Activated naive CD4-positive, alpha-beta T cell (primary cell): ENCODE data around the gene UGT1A9.

Experiments used
- DNase-seq, 4 experiments: peaks; one replicate each; lab custom pipeline; 2025; lab: John Stamatoyannopoulos, UW

The UGT1A9 gene

DNA sequence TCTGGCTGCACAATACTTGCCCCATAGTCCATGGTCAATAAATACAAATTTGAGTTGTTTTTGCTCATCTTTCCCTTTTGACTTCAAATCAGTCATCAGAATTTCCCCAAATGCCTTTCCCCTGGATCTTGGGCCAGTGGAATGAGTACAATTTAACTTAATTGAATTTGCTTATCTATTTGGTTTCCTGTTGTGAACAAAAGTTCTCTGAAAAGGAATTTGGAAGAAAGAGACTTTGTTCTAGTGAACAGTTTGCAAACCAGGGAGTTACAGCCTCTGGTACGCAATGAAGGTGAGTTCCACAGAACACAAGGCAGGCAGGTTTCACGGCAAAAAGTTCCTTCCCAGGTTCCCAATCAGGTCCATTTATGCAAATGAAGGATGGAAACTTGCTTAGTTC is 87.2 kb downstream of the UGT1A9 start:
- DNase-seq: no peak

DNA sequence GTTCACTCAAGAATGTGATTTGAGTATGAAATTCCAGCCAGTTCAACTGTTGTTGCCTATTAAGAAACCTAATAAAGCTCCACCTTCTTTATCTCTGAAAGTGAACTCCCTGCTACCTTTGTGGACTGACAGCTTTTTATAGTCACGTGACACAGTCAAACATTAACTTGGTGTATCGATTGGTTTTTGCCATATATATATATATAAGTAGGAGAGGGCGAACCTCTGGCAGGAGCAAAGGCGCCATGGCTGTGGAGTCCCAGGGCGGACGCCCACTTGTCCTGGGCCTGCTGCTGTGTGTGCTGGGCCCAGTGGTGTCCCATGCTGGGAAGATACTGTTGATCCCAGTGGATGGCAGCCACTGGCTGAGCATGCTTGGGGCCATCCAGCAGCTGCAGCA is 88.3 kb downstream of the UGT1A9 start, which contains the start of gene UGT1A1:
Gene UGT1A1, plus strand, starts transcription at position 228 of the 400 bp plus-strand sequence. Its CDS starts 18 bp downstream, at position 246.
- DNase-seq: no peak

DNA sequence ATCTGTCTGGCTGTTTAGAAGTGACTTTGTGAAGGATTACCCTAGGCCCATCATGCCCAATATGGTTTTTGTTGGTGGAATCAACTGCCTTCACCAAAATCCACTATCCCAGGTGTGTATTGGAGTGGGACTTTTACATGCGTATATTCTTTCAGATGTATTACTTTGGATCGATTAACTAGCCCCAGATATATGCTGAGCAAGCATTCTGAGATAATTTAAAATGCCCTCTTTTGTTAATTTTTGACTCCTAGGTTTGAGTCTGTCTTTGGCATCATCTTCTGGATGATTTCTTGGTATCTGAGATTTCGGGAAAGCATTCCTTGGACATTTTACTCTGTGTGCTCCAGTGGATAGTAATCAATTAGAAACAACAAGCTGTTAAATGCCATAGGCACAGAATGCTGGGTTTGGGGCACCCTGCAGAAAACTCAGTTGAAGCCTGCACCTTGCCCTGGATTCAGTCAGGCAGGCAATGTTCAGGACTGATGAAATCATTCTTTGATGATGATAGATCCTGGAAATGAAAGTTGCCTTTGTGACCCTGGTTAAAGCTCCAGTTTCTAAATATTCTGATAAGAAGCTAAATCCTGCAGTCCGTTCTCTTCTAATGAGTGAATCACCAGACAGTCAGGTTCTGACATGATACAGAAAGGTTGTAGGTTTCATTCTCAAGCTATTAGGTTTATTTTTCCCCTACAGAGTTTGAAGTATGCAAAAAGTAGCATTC is 89.5 kb downstream of the UGT1A9 start:
- DNase-seq: no peak

DNA sequence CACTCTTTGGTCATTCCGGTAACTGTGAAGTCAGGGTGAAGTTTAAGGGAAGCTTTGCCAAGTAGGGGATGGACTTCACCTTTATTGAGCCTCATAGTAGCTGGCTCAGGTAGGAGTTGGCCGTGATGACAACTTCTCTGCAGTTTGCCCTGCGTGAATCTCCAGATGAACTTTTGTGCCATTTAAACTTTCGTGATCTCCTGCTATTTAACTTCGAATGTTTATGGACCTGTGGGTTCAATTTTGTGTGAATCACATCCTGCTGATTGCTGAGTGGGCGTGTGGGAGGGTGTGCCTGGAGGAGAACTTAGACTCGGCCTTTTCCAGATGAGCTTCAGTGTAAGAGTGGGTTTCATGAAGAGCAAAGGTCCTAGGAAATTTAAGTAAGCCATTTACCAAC is 92.6 kb downstream of the UGT1A9 start:
- DNase-seq: no peak

DNA sequence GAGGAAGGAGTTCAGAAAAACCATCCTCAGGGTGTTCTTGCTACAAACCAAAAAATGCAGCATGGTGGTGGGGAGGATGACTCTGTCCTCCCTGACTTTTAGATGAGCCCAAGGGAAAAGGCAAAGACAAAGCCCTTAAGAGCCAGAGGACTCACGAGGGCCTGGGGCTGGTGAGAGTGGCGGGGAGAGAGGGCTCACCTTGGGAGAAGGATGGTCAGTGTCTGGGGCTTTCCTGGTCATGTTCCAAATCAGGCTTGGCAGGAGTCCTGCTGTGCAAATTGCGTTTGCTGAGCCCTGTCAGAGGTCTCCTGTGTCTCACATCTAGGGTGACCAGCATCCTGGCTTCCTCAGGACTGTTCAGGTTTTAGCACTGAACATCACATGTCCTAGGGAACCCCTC is 93.1 kb downstream of the UGT1A9 start:
- DNase-seq: no peak

DNA sequence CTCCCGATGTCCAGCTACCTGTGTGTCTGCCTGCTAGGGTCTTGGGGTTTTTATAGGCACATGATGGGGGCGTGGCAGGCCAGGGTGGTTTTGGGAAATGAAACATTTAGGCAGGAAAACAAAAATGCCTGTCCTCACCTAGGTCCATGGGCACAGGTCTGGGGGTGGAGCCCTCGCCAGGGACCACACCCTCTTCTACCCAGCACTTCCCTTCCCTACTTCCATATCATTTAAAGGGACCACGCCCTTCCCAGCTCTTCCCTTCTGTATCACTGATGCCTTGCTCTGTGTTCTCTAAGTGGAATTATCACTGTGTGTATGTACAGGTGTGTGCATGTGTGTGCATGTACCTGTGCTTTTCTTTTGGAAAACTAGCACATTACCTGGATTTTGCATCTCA is 94.7 kb downstream of the UGT1A9 start:
- DNase-seq: no peak

DNA sequence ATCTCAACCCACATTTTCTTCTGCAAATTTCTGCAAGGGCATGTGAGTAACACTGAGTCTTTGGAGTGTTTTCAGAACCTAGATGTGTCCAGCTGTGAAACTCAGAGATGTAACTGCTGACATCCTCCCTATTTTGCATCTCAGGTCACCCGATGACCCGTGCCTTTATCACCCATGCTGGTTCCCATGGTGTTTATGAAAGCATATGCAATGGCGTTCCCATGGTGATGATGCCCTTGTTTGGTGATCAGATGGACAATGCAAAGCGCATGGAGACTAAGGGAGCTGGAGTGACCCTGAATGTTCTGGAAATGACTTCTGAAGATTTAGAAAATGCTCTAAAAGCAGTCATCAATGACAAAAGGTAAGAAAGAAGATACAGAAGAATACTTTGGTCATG is 96.4 kb downstream of the UGT1A9 start:
- DNase-seq: no peak

DNA sequence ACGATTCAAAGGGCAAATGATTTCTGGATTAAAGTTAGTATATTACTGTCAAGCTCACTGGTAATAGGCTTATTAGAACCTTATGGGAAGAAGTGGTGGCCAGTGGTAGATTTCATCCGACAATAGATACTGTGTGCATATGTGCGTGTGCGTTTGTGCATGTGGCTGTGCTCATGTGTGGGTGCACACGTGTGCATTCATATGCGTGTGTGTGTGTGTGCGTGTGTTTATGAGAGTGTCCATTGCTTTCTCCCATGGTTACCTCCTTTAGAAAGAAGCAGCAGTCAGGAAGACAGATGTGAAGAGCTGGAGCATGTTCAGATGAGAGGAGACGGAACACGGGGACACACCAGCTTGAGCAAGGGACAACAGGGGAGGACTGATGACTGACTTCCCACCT is 97.6 kb downstream of the UGT1A9 start:
- DNase-seq: no peak

DNA sequence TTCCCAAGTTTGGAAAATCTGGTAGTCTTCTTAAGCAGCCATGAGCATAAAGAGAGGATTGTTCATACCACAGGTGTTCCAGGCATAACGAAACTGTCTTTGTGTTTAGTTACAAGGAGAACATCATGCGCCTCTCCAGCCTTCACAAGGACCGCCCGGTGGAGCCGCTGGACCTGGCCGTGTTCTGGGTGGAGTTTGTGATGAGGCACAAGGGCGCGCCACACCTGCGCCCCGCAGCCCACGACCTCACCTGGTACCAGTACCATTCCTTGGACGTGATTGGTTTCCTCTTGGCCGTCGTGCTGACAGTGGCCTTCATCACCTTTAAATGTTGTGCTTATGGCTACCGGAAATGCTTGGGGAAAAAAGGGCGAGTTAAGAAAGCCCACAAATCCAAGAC is 100.5 kb downstream of the UGT1A9 start:
- no peak for DNase-seq

DNA sequence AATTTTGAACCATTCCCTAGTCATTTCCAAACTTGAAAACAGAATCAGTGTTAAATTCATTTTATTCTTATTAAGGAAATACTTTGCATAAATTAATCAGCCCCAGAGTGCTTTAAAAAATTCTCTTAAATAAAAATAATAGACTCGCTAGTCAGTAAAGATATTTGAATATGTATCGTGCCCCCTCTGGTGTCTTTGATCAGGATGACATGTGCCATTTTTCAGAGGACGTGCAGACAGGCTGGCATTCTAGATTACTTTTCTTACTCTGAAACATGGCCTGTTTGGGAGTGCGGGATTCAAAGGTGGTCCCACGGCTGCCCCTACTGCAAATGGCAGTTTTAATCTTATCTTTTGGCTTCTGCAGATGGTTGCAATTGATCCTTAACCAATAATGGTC is 100.9 kb downstream of the UGT1A9 start:
- no peak for DNase-seq

DNA sequence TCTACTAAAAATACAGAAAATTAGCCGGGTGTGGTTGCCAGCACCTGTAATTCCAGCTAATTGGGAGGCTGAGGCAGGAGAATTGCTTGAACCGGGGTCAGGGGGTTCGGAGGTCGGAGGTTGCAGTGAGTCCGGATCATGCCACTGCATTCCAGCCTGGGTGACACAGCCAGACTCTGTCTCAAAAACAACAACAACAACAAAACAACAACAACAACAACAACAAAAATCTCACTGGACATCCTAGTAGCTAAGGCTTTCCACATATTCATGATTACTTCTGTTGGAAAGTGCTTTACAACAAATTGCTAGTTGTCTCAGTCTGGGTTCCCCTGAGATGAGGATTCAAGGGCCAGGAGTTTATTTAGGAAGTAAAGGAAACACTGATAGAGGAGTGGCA is 102.2 kb downstream of the UGT1A9 start:
- no peak for DNase-seq

DNA sequence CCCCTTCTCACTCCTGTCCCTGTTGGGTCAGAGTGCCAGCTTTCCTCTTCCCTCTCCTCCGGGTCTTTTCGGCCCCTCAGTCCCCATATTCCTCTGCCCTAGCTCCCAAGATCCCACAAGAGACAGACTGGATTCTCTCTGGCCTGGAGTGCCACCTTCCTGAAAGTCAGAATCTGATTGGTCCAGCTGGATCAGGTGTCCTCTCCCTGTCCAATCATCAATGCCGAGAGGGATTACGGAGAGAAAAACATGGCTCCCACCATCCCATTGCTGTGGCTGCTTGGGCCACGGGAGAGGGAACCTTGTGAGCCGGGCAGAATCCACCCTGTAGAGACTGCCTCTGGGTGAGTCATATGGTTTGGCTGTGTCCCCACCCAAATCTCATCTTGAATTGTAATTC is 103.7 kb downstream of the UGT1A9 start:
- no peak for DNase-seq

DNA sequence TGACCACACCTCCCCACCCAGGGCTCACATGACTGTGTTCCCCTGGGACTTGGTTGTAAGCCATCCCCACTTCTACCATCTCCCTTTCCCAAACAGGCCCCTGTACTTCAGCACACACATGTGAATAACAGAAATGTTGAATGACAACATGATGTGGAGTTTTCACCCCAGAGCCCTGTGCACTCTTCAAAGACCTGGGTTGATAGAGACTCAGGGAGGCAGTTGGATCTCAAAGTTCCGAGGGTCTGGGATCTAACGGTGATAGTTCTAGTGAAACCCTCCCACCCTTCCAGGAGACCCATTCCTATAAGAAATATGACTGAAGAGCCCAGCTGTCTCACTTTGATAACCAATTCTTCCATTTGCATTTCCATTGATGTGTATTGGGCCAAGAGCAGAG is 106.3 kb downstream of the UGT1A9 start, which contains the start of gene MROH2A:
Gene MROH2A, plus strand, starts transcription at position 301 of the 400 bp plus-strand sequence. CDS start 1,029 bp downstream, outside the sequence.
- no peak for DNase-seq

DNA sequence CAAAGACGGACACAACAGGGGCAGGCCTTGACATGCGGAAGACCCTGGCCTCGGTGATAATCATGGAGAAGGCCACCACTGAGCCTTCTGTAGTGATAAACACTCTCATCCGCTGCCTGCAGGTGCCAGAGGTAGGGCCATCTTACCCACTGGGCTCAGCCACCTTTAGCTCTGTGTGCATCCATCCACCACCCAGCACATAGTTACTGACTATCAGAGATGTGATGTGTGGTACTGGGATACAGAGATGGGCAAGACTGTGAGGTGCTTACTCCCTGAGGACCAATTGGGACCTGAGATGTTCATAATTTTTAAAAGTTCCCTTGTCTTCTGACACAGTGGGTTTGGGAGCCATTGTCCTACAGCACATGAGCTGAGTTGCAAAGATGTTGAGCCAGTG is 108.0 kb downstream of the UGT1A9 start:
- no peak for DNase-seq

DNA sequence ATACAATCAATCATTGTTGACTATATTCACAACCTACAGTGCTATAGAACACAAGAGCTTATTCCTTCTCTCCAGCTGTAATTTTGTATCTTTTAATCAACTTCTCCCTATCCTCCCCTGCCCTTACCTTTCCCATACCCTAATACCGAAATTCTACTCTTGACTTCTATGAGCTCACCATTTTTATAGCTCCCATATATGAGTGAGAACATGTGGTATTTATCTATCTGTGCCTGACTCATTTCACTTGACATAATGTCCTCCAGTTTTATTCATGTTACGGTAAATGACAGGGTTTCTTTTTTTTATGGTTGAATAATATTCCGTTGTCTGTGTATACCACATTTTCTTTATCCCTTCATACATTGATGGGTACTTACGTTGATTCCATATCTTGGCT is 109.1 kb downstream of the UGT1A9 start:
- DNase-seq: no peak

DNA sequence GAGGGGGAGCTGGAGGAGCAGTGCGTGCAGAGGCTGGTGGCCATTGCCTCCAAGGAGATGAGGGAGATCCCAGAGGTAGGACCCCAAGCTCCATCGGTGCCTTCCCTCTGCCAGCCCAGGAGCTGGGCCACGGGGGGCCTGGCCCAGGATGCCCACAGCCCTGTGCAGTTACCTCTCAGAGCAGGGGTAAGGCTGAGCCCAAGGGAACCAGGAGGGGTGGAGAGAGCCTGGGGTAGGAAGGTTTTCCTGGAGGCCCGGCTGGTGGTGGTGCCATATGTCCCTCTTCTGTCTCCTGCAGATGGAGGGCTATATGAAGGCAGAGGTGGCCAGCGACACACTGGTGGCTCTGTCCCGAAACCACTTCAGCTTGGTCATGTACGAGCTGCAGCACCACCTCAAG is 117.9 kb downstream of the UGT1A9 start:
- DNase-seq: no peak

DNA sequence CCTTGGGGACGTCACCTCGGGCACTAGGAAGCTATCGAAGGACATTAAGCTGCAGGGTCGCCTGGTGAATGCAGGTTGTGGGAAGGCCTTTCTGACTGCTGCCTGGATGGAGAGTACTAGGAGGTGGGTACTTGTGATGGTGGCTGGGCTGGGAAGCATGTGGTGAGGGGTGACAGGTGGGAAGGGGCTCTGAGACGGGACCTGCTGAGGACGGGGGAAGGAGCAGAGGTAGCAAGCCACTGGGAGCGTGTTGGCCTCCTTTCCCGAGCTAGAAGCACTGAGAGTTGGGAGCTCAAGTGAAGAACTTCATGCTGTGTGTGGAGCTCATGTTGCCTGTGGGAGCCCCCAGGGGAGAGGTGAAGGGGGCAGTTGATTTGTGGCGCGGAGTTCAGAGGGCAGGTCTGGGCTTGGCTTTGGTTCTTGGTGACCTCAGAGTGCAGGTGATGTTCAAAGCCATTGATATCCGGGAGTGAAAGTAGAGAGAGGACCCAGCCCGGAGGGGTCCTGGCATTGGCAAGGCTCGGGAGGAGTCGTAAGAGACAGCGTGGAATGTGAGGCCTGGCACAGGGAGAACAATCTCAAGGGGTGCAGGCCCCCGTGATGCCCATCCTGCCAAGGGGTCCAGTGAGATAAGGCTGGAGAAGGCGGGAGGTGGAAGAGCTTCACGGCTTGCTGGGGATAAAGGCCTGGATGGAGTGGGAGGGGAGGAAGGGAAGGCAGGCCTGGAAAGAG is 119.6 kb downstream of the UGT1A9 start:
- no peak for DNase-seq

DNA sequence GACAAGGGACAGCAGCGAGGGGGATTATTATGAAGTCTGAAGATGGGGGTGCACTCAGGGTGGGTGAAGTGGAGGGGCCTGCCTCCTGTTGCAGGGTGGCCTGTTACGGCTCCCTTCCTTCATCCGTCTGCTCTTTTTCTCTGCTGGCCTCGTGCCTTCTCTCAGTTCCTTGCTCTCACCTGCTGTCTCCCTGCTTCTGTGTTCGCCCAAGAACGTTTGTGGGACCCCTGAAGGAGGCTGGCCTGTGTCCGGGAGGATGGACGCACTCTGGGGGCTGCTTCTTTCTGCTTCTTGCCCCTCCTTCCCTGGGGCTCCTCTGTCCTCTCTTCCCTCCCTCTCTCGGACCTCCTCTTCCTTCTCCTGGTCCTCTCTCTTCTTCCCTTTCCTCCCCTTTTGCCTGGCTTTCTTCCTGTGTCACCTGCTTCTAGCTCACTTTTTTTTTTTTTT is 120.2 kb downstream of the UGT1A9 start:
- DNase-seq: no peak

DNA sequence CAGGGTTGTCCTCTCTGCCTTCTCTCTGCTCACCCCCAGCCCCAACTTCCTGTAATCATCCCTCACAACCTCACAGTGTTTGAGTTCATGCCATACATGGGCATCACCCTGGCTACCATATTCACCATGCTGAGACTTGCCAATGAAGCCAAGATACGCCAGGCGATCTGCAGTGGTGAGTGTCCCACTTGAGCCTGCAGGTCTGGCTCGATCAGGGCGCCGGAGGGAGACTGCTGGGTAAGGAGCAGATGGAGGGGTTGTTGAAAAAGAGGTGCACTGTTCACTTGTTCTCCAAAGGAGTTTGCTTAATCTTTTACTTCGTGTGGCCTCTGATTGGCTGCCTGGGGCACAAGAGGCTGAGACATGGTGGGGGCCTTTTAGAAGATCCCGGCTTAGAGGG is 121.0 kb downstream of the UGT1A9 start:
- no peak for DNase-seq

DNA sequence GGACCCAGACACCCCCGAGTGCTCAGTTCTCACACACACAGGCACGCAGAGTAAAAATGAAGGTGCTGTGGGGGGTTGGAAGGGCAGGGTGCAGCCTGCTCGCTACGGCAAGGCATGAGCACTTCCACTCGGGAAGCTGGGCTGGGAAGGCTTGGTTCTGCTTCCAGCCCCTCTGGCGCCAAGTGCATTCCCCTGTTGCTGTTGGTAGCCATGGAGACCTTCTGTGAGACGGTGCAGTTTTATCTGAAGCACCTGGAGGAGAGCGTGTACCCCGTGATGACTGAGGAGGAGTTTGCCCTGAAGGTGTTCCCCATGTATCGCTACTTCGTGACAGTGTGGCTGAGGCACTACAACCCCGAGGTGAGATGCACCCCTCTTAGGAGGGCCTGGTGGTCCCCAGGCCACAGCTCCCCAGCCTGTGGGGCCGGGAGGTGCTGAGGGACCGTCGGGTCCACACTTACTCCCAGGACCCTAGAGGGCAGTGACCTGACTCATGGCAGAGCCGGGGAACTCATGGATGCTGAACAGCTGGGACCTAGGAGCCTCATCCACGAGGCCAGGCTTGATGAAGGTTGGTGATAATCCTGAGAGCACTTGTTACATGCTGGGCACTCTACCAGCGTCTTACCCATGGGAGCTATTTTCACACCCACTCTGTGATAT is 121.9 kb downstream of the UGT1A9 start:
- DNase-seq: no peak

DNA sequence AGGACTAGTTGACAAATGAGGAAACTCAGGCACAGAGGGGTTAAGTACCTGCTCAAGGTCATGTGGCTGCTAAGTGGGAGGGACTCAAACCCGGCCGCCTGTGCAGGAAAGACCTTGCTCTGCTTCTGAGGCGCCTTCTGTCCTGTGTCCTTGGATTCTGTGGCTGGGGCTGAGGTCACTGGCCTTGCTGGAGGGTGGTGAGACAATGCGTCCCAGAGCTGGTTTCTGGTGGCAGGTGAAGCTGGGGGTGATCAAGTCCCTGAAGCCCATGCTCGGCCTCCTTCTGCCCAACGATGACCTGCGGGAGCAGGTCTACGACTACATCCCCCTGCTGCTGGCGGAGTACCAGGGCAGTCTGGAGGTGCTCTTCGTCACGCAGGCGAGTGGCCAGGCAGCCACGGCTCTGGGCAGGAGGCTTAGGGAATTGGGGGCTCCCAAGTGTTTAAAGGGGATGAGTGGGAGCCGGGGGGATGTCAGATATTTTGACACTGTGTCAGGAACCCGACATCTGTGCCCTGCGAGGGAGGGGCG is 122.5 kb downstream of the UGT1A9 start:
- no peak for DNase-seq

DNA sequence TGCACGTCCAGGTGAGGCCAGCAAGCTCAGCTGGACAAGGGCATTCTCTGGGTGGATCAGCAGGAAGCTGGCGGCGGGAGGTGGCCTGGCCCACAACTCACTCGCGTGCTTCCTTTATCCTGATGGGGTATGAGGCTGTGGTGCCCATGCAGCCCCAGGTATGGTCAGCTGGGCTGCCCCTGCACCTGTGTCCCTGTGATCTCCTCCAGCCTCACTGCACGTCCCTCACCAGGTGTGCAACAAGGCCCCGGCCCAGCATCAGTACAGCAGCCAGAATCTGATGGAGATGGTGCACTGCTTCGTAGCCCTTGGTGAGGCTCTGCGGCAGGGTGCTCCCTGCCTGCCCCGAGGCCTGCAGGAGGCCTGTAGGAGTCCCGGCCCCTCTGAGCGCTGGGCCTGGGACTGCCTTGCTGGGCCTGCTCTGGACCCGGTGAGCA is 124.1 kb downstream of the UGT1A9 start:
- no peak for DNase-seq

DNA sequence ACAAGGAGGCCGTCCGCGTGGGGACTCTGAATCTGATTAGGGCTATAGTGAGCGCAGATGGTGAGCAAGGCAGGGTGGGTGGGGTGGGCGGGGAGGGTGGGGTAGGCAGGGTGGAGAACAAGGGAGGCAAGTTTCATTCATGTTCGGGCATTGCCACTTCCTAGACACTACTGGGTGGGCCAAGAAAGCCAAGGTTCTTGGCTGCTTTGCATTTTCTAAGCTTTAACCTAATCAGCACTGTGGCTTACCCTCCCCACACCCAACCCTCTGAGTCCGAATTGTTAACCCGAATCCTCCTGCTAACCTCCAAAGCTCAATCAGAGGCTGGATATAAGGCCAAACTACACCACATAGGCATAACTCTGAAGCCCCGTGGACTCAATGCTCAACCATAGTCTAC is 124.6 kb downstream of the UGT1A9 start:
- no peak for DNase-seq
